ENCODE data around the gene SELENON.

SELENON gene

DNA sequence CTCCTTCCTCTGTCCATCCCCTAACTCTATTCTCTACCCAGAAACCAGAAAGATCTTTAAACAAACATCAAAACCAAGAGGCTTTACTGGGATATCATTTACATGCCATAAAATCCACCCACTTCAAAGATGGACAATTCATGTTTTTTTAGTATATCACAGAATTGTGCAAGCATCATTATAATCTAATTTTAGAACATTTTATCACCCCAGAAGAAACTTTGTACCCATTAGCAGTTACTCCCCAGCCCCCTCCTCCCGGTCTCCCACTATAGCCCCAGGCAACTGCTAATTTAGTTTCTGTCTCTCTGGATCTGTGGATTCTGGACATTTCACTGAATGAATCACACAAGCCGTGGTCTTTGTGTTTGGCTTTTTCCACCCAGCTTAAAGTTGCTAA lies 4.8 kb upstream of the SELENON start:
- peak; percentile 23 for DNase-seq

DNA sequence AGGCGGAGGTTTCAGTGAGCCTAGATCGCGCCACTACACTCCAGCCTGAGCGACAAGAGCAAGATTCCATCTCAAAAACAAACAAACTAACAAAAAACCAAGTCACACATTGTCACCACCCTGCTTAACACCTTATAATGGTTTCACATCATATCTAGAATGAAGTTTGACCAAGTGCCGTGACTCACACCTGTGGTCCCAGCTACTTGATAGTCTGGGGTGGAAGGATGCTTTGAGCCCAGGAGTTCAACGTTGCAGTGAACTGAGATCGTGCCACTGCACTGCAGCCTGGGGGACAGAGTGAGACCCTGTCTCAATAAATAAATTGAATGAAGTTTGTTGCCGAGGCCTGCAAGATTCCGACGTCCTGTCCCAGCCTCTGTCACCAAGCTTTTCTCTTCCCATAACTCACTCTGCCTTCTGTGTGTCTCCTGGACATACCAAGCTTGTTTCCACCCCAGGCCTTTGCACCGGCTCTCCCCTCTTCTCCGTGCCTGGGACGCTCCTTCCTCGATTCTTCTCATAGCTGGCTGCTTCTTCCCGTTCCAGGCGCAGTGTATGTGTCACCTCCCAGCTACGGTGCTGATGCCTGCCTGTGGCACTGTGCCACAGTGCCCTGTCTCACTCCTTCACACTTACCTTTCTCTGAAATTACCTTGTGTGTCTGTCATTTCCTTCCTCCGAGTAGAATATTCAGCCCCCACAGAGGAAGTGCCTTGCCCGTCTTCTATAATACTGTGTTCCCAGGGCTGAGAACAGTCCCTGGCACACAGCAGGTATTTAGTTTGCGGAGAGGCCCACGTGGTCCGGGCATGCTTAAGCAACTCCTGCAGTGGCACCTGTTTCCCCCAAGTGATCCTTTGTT lies 3.8 kb upstream of the SELENON start:
- no peak for DNase-seq

- DNase-seq = peak; percentile 70
These were observed 3.1 kb upstream of the SELENON start for GRCh38 chr1:25796811-25797458.

- no peak for DNase-seq
These were observed 2.1 kb upstream of the SELENON start for GRCh38 chr1:25797939-25798338.

DNA sequence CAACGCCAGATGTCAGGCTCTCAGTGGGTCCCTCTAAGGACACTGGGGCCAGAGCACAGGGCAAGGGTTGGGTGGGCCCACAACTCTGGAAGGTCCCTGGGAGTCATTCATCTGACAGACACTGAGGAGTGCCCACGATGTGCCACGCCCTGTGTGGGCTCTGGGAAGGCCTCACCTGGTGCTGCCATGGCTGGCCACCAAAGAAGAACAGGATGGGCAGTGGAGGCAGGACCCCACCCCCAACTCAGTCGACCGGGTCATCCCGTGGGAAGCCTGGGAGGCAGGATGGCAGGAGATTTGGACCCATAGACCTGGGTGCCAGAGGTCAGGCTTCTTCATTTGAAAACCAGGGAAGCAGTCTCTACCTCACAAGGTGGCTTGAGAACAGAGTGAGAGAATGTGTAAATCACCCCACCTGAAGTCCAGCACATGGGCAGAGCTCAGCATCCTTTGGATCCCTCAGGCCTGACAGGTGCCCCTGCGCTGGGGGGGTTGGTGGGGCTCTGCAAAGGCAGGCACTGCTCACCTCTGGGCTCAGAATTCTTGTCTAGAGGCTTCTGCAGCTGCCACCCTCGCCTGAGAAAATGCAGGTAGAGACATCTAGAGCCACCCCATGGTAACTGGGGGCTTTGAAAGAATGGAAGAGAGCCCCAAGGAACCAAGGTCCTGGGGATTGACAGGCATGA lies 1.2 kb upstream of the SELENON start:
- DNase-seq = no peak

- DNase-seq = no peak
These were observed 550 bp upstream of the SELENON start for GRCh38 chr1:25799352-25799934.

DNA sequence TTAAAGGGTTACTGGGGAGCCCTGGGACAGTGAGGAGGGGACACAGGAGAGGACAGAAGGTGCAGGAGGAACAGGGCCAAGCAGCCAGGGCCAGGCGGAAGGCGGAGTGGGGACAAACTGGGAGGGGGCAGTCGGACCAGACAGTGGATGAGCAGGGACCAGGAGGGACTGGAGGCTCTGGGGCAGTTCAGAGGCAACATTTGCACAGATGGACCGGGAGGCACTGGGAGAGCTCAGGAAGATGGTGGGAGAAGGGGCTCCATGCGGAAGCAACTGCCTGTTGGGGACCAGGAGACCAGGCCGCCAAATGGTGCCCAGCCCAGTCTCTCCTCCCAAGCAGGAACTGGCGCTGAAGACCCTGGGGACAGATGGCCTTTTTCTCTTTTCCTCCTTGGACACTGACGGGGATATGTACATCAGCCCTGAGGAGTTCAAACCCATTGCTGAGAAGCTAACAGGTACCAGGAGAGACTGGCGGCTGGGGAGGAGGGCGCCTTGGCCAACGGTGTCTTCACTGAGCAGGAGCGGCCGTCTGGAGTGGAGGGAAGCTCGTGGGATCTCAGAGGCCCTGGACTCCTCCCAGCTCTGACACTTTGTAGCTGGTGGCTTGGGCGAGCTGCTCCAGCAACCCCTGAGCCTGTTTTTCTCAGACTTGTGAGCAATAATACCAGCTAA lies 847 bp downstream of the SELENON start:
- peak; percentile 15 for DNase-seq

GRCh38 chr1:25802915-25803314 lies 2.9 kb downstream of the SELENON start:
- DNase-seq = no peak

GRCh38 chr1:25803368-25803767 lies 3.4 kb downstream of the SELENON start:
- DNase-seq = no peak

DNA sequence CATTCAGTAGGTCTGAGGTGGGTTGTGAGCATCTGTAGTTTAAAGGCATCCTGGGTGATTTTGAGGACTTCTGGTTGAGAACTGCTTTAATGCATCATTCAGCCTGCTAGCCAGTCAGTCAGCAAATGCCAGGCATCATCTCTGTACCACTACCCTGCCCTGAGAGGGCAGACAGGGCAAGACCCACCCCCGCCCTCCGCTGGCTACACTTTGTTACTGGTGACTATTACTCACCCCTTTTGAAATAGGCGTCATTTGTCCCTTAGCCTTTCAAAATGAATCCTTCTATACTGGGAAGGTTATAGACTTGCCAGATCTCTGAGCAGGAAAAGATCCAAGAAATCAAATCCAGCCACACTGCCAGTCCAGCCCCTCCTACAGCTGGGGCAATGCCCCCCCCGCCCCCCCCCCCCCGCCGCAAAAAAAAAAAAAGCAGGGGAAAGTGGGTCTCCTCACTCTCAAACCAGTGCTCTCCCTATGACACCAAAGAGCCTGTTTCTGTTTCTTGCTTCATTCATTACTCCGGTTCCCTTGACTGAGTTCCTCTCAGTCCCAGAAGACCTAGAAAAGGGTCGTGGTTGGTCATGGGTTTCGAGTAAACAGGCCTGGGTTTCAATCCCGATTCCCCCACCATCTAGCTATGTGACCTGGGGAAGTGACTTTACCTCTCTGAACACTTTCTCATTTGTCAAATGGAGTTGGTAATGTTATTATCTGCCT lies 4.4 kb downstream of the SELENON start:
- DNase-seq = no peak

DNA sequence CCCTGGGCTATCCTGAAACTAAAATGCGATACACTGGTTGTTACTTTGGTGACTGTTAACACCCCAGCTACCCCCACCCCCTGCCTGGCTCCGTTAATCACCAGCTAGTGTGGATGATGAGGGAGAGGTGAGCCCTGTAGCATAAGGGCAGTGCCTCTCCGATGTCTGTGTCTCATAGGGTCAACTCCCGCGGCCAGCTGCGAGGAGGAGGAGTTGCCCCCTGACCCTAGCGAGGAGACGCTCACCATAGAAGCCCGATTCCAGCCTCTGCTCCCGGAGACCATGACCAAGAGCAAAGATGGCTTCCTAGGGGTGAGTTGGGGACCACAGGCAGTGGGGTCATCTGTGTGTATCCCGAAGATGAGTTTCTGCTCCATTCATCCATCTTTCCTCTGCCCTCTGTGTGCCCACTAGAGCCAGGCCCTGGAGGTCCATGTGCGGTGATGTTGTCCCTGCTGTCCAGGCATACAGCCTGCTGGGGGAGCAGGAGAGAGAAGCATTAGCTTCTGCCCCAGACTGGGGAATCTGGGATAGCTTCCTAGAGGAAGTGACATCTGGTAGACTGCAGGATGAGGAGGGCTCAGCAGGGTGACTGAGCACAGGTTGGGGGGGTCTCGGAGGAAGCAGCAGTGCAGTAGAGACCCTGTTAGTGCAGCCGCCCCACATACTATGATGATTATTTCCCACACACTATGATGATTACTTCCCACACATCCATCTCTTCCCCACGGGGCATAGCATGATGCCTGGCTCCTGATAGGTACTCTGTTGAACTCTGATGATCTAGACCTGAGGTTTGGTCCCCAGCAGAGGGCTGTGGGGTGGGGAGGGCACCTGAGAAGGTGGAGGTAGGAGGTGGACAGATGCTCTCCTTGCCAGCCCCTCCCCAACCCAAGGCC lies 5.2 kb downstream of the SELENON start:
- DNase-seq = no peak

- no peak for DNase-seq
These were observed 5.9 kb downstream of the SELENON start for GRCh38 chr1:25805863-25806225.

GRCh38 chr1:25806418-25806817 lies 6.4 kb downstream of the SELENON start:
- peak; percentile 36 for DNase-seq

DNA sequence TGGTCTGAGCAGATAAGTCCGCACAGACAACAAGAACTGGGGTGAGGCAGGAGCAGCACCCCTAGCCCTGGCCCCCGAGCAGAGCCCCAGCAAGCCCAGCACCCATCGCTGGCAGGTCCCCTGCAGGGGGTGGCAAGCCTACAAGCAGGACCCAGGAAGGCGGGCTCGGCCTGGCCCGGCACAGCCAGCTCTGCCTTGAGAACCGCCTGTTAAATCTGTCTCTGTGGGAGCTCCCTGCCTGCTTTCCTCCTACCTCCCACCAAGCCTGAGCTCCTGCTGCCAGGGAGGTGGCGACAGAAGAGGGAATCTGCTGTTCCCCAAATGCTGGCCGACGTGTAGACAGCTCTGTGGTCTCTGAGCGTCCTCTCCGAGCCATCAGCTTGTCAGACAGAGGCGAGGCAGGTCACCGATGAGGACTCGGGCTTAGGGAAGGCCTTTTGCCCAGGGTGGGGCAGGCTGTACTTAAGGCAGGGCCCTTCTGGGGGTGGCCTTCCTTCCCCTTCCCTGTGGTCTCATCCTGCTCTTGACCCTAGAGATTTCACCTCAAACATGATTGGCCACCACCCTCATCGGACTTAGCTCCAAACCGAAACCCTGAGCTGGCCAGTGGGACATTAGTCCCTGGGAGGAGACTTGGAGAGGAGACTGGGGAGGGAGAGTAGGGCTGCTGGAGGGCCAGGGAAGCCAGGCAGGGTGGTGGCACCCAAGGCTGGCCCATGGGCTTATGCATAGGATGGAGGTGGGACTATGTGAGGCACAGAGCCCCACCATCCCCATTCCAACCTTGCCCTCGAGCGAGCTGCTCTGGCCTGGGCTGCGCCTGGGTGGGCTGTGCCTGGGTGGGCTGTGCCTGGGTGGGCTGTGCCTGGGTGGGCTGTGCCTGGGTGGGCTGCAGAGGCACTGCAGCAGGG lies 7.7 kb downstream of the SELENON start:
- no peak for DNase-seq

DNA sequence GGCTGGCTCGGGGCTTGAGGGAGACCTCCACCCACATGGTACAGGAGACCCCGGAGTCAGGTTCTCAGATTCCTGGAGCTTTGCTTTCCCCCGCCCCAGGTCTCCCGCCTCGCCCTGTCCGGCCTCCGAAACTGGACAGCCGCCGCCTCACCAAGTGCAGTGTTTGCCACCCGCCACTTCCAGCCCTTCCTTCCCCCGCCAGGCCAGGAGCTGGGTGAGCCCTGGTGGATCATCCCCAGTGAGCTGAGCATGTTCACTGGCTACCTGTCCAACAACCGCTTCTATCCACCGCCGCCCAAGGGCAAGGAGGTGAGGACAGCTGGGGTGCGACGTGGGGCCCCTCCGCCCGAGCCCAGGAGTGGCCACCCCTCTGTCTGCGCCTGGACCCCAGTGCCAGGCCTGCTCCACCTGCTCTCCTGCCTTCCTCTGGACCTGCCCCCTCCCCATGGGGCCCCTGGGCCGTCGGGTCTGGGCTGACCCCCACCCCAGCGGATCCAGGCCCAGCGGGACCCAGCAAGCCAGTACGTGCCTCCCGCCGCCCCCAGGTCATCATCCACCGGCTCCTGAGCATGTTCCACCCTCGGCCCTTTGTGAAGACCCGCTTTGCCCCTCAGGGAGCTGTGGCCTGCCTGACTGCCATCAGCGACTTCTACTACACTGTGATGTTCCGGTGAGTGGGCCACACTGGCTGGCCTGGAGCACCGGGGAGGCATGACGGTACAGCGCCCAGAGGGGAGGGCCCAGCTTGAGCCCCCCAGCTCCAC lies 8.7 kb downstream of the SELENON start:
- DNase-seq = no peak

DNA sequence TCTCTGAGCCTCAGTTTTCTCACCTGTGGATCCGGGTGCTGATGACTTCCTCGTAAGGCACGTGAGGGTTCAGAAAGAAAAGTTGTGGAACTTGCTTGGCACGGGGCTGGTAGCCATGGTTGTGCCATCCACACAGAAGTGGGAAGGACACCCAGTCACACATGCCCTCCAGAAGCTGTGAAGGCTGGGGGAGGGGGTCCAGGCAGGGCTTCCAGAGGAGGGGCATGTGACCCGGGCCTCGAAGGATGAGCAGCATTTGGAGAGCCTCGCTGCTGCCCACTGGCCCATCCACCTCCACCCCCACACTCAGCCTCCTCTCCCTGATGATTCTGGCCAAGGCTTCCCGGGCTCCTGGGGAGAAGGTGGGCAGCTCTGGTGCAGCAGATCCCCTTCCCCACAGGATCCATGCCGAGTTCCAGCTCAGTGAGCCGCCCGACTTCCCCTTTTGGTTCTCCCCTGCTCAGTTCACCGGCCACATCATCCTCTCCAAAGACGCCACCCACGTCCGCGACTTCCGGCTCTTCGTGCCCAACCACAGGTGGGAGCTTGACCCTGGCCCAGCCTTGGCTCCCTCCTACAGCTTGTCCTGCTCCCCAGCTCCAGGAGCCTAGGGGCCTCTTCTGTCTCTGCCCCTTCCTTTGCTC lies 9.4 kb downstream of the SELENON start:
- DNase-seq = no peak

DNA sequence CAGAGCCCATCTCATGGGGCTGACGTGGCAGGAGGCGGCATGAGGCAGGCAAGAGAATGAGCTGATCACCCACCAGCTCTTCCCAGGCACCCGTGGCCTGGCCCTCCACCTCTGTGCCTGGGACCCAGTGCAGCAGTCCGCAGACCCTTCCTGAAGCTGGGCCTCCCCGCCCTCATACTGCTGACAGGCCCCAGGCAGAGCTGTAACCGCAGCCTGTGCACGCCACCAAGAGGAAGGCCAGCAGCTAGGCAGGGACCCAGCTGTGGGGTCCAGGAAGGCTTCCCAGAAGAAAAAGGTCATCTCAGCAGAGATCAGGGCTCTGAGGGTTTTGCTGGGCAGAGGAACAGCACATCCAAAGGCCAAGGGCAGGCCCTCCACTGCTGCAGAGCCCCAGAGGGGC lies 9.9 kb downstream of the SELENON start:
- DNase-seq = no peak

Data from fibroblast of skin of back (primary cell).